Activated effector memory CD4-positive, alpha-beta T cell treated with Interleukin-2 at 50 U/mL for 16 hours (primary cell): Measurements from ENCODE around the gene C3orf52.

ENCODE experiments used
- DNase-seq: peaks from one replicate; pipeline ENCODE4 v3.0.0-alpha.2; 2020

Gene C3orf52

DNA sequence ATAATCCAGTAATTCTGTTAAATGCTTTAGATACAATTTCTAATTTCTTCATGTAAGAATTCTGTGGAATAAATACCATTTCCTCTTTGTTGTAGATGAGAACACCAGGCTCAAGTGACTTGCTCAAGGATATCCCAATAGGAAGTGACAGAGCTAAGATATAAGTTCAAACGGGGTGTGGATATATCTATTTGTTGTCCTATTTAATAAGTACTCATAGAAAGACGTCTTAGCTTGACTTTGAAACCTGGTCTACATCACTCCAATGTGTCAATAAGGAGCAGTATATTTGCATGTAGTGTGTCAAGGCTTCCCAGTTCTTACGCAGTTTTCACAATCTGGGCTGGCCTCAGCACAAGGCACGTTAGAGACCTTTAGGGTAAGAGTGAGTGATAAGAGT is 51.6 kb downstream of the C3orf52 start:
- DNase-seq: no peak

DNA sequence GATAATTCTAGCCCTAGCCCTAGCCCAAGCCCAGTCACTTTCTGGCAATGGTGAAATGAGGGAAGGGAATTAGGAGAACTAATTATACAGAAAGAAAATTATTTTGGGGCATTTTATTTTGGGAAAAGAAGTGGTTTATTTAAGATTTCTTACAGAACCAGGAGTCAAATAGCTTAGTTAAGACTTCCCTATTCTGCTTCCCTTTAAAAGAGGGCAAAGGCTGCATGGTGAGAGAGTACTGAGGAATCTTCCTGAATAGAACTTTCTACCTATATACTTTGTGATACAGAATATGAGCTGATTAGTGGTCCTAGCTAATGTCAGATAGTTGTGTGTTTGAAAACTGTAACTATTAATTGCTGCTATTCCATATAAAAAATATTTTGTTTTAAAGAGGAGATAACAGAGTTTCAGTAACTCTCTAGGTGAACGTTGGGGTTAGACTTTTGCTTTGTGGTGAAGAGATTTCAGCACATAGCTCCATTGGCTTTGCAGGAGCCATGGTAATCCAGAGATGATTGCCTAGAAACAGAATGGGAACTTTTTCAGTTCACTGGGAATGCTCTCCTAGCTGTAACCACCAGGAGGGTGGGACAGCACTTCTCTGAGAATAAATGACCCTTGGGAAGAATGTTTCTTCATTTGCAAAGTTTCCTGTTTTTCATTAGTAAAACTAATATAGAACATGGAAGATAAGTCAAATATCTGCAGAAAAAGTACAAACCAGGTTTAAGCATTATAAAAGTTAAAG is 52.2 kb downstream of the C3orf52 start:
- no peak for DNase-seq

GRCh38 chr3:112140584-112140983 is 54.4 kb downstream of the C3orf52 start:
- no peak for DNase-seq

- no peak for DNase-seq
These were observed 55.1 kb downstream of the C3orf52 start for GRCh38 chr3:112141293-112141692.

- DNase-seq: no peak
These were observed 57.1 kb downstream of the C3orf52 start for GRCh38 chr3:112143251-112143650.

DNA sequence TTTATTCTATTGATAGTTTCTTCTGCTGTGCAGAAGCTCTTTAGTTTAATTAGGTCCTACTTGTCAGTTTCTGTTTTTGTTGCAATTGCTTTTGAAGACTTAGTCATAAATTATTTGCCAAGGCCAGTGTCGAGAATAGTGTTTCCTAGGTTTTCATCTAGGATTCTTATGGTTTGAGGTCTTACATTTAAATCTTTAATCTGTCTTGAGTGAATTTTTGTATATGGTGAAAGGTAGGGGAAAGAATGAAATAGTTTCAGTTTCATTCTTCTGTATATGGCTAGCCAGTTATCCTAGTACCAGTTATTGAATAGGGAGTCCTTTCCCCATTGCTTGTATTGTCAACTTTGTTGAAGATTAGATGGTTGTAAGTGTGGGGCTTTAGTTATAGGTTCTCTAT is 57.5 kb downstream of the C3orf52 start:
- no peak for DNase-seq

- no peak for DNase-seq
These were observed 62.9 kb downstream of the C3orf52 start for GRCh38 chr3:112149136-112149535.

DNA sequence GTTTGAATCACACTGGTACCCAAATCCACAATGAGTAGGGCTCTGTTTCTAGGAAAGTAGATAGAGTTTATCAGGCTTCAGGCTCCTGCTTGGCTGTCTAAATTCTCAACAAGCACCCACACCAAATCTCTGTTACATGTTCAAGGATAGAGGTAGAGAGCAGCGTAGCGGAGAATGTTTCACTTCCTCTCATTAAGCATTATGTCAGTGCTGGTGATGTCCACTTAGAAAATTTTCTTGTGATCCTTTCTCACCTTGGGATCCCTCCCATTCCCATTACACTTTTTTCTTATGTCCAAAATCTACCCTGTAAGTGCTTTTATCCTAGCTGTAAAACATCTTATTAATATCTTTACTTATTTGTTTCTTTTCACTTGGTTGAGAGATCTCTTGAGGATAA is 81.6 kb downstream of the C3orf52 start:
- no peak for DNase-seq
